H1 (cell line): ENCODE results near the gene KIAA0930. TPM values are rescaled to one million over a fixed set of nuclear protein-coding genes. Genes with fewer than 3 reads are reported as not detected.

Experiments
- CTCF ChIA-PET: fragments of 300-600 bp; sonication (Branson Sonifier 250); formaldehyde crosslinking; loops from one replicate; lab custom pipeline; 2021; ENCODE audit not compliant: partially characterized antibody; lab: Charles Lee
- POLR2A ChIA-PET: fragments of 300-600 bp; sonication (Branson Sonifier 250); formaldehyde crosslinking; loops from one replicate; lab custom pipeline; 2021; ENCODE audit warnings: inconsistent platforms; ENCODE audit not compliant: partially characterized antibody; lab: Charles Lee
- DNase-seq, 2 experiments: peaks; one replicate each; pipeline versions ENCODE4 v3.0.0 to v3.0.0-alpha.2; 2010 to 2022; ENCODE audit warnings: low spot score in 2 of 2, low read depth in 1 of 2, mixed read lengths in 1 of 2
- FAIRE-seq: peaks from 2 replicates; lab custom pipeline; 2011; peaks lifted over from hg19 to GRCh38; lab: Jason Lieb, UNC
- H2AFZ ChIP-seq: 2 replicates; pipeline ENCODE4 v1.8.1; 2012; ENCODE audit warnings: low read length, inconsistent platforms
- H2AK5ac ChIP-seq: 2 replicates; pipeline ENCODE4 v1.6.1; 2013; ENCODE audit warnings: low read depth, low read length
- H2BK120ac ChIP-seq: replicated peaks from 2 replicates; pipeline ENCODE3; 2013; ENCODE audit warnings: low read depth, low read length, inconsistent platforms
- H2BK12ac ChIP-seq: 2 replicates; pipeline ENCODE4 v1.6.1; 2013; ENCODE audit warnings: low read depth, low read length
- H2BK15ac ChIP-seq: 2 replicates; pipeline ENCODE4 v1.6.1; 2013; ENCODE audit warnings: low read length
- H2BK20ac ChIP-seq: 2 replicates; pipeline ENCODE4 v1.6.1; 2013; ENCODE audit warnings: low read length
- H2BK5ac ChIP-seq: 2 replicates; pipeline ENCODE4 v1.6.1; 2013; ENCODE audit warnings: low read depth, low read length
- H3K14ac ChIP-seq: 2 replicates; pipeline ENCODE4 v1.6.1; 2013; ENCODE audit warnings: inconsistent platforms; ENCODE audit not compliant: insufficient read length
- H3K18ac ChIP-seq: 2 replicates; pipeline ENCODE4 v1.6.1; 2013; ENCODE audit warnings: low read length; ENCODE audit errors: extremely low read depth
- H3K23ac ChIP-seq: 2 replicates; pipeline ENCODE4 v1.6.1; 2013; ENCODE audit warnings: inconsistent platforms; ENCODE audit not compliant: insufficient read length
- H3K23me2 ChIP-seq: 2 replicates; pipeline ENCODE4 v1.6.1; 2013; ENCODE audit warnings: low read depth, low read length
- H3K27ac ChIP-seq: 2 replicates; pipeline ENCODE4 v1.6.1; 2011; ENCODE audit warnings: low read depth, low read length, inconsistent platforms
- H3K27me3 ChIP-seq, 4 experiments: replicated peaks in 1 of 4; 1 replicate in 1 of 4; 2 replicates in 3 of 4; pipeline versions ENCODE4 v1.6.1 to v1.8.1; 2011 to 2013; ENCODE audit warnings: low read length in 3 of 4, mild to moderate bottlenecking in 3 of 4, inconsistent platforms in 2 of 4, mixed read lengths in 2 of 4, moderate library complexity in 1 of 4; ENCODE audit not compliant: control insufficient read depth in 3 of 4, insufficient read depth in 3 of 4; ENCODE audit errors: extremely low read depth in 1 of 4
- H3K36me3 ChIP-seq, 4 experiments: 2 replicates each; pipeline versions ENCODE4 v1.6.1 to v1.8.1; 2011 to 2013; ENCODE audit warnings: mild to moderate bottlenecking in 4 of 4, low read length in 3 of 4, moderate library complexity in 2 of 4, control low read depth in 1 of 4, inconsistent platforms in 1 of 4; ENCODE audit not compliant: insufficient read depth in 4 of 4, control insufficient read depth in 2 of 4
- H3K4ac ChIP-seq: replicated peaks from 2 replicates; pipeline ENCODE3; 2013; ENCODE audit warnings: low read length, low read depth, mixed read lengths, inconsistent platforms; ENCODE audit not compliant: insufficient read length
- H3K4me1 ChIP-seq, 4 experiments: replicated peaks in 1 of 4; 1 replicate in 1 of 4; 2 replicates in 3 of 4; pipeline versions ENCODE4 v1.6.1 to v1.8.1; 2011 to 2013; ENCODE audit warnings: low read length in 3 of 4, inconsistent platforms in 2 of 4, mixed read lengths in 1 of 4; ENCODE audit not compliant: insufficient read depth in 4 of 4, control insufficient read depth in 3 of 4
- H3K4me2 ChIP-seq, 2 experiments: 2 replicates each; pipeline versions ENCODE4 v1.6.1 to v1.8.1; 2011 to 2013; ENCODE audit warnings: low read depth in 2 of 2, low read length in 2 of 2, control low read depth in 1 of 2, inconsistent platforms in 1 of 2, mild to moderate bottlenecking in 1 of 2; ENCODE audit not compliant: insufficient read depth in 1 of 2
- H3K4me3 ChIP-seq, 4 experiments: fragments of 200-600, 300-600 bp in 1 of 4; sonication (generic), shearing (Covaris generic), sonication (Bioruptor Twin) in 1 of 4; 2 replicates each; pipeline versions ENCODE4 v1.5.1 to v1.8.1; 2011 to 2016; ENCODE audit warnings: low read length in 4 of 4, low read depth in 3 of 4, control low read depth in 2 of 4, inconsistent platforms in 2 of 4, mild to moderate bottlenecking in 2 of 4, mixed read lengths in 1 of 4, moderate library complexity in 1 of 4; ENCODE audit not compliant: insufficient read depth in 2 of 4; ENCODE audit errors: extremely low read depth in 1 of 4
- H3K56ac ChIP-seq: replicated peaks from 2 replicates; pipeline ENCODE3; 2013; ENCODE audit warnings: low read depth, mild to moderate bottlenecking, mixed read lengths, low read length, inconsistent platforms; ENCODE audit not compliant: insufficient read length
- H3K79me1 ChIP-seq: 2 replicates; pipeline ENCODE4 v1.6.1; 2013; ENCODE audit warnings: low read depth, low read length, control low read depth
- H3K79me2 ChIP-seq, 2 experiments: 2 replicates each; pipeline versions ENCODE4 v1.6.1 to v1.8.1; 2012 to 2013; ENCODE audit warnings: low read length in 2 of 2, mild to moderate bottlenecking in 2 of 2, inconsistent platforms in 1 of 2; ENCODE audit not compliant: insufficient read depth in 2 of 2, control insufficient read depth in 1 of 2
- H3K9ac ChIP-seq, 4 experiments: replicated peaks in 1 of 4; 1 replicate in 1 of 4; 2 replicates in 3 of 4; pipeline versions ENCODE4 v1.6.1 to v1.8.1; 2011 to 2013; ENCODE audit warnings: low read depth in 3 of 4, low read length in 3 of 4, control low read depth in 2 of 4, mild to moderate bottlenecking in 2 of 4, moderate library complexity in 2 of 4, inconsistent platforms in 1 of 4; ENCODE audit errors: extremely low read depth in 1 of 4
- H3K9me3 ChIP-seq, 2 experiments: 2 replicates each; pipeline versions ENCODE4 v1.6.1 to v1.8.1; 2012 to 2013; ENCODE audit warnings: mild to moderate bottlenecking in 2 of 2, moderate library complexity in 2 of 2, control low read depth in 1 of 2, inconsistent platforms in 1 of 2, low read depth in 1 of 2, low read length in 1 of 2, mixed read lengths in 1 of 2; ENCODE audit not compliant: insufficient read depth in 2 of 2
- H4K20me1 ChIP-seq, 2 experiments: replicated peaks in 1 of 2; 2 replicates each; pipeline versions ENCODE3 to v1.8.1; 2011 to 2013; ENCODE audit warnings: inconsistent platforms in 2 of 2, low read length in 2 of 2, mild to moderate bottlenecking in 1 of 2; ENCODE audit not compliant: insufficient read depth in 2 of 2, control insufficient read depth in 1 of 2
- H4K5ac ChIP-seq: 2 replicates; pipeline ENCODE4 v1.6.1; 2013; ENCODE audit warnings: low read length, low read depth, mixed read lengths, inconsistent platforms; ENCODE audit not compliant: insufficient read length
- H4K8ac ChIP-seq: 2 replicates; pipeline ENCODE4 v1.8.0; 2013; ENCODE audit warnings: mild to moderate bottlenecking, moderate library complexity, low read length, inconsistent platforms; ENCODE audit not compliant: insufficient read depth; ENCODE audit errors: extremely low read depth
- H4K91ac ChIP-seq: replicated peaks from 2 replicates; pipeline ENCODE3; 2013; ENCODE audit warnings: low read length, mixed read lengths, inconsistent platforms; ENCODE audit not compliant: insufficient read length
- CTBP2 ChIP-seq: IDR thresholded peaks from 2 replicates; pipeline ENCODE4 v1.7.0; 2011; ENCODE audit warnings: borderline replicate concordance, mild to moderate bottlenecking, moderate library complexity, mixed read lengths, low read length; ENCODE audit not compliant: insufficient read depth, insufficient read length
- NRF1 ChIP-seq: IDR thresholded peaks from 2 replicates; pipeline ENCODE4 v1.6.1; 2011; ENCODE audit warnings: mild to moderate bottlenecking, low read depth, low read length, improper control_type of control experiment
- SP2 ChIP-seq: IDR thresholded peaks from 2 replicates; pipeline ENCODE4 v1.6.1; 2012; ENCODE audit warnings: mild to moderate bottlenecking, low read length, inconsistent platforms
- YY1 ChIP-seq: IDR thresholded peaks from 2 replicates; pipeline ENCODE4 v1.6.1; 2011; ENCODE audit warnings: low read depth, mild to moderate bottlenecking, low read length
- WGBS, 2 experiments: shearing (Covaris generic) in 1 of 2; methylation state at CpG; one replicate each; pipeline versions ENCODE4 v1.1.6 to v1.1.7; 2013 to 2015; ENCODE audit warnings: low lambda C conversion rate in 2 of 2, mixed read lengths in 2 of 2, inconsistent platforms in 1 of 2, low coverage in 1 of 2, missing lambda C conversion rate in 1 of 2; ENCODE audit not compliant: insufficient replicate concordance in 2 of 2, insufficient coverage in 1 of 2, insufficient read length in 1 of 2; ENCODE audit errors: extremely low coverage in 1 of 2, missing lambda C conversion rate in 1 of 2; 5-methylcytosine and 5-hydroxymethylcytosine counted together
- polyA plus RNA-seq, 7 experiments: library from polyadenylated mRNA; depleted of rRNA in 3 of 7; stranded (reverse) in 5 of 7; unstranded in 2 of 7; fragments of >200 nt in 5 of 7; fragments of 200-250 nt in 2 of 7; gene quantifications; 1 replicate in 5 of 7; 2 replicates in 1 of 7; 4 replicates in 1 of 7; pipeline versions ENCODE4 v1.2.1 to v1.2.3, GENCODE V29; 2011 to 2013; ENCODE audit warnings: missing spikeins in 2 of 7, mixed read lengths in 2 of 7
- total RNA-seq: library from RNA; stranded (reverse); fragmentation: NEBNext Ultra II Directional; extraction: Animal tissue kit (Norgen Biotek cat#: 25700); gene quantifications from 2 replicates; pipeline ENCODE4 v1.2.1, GENCODE V29; 2021

KIAA0930 gene
- total and polyA plus RNA-seq, 2 of the 8 experiments (the other 6 are each of a cell fraction or from before 2014, with no cell fraction given) = 61.9 to 66.1 TPM

DNA sequence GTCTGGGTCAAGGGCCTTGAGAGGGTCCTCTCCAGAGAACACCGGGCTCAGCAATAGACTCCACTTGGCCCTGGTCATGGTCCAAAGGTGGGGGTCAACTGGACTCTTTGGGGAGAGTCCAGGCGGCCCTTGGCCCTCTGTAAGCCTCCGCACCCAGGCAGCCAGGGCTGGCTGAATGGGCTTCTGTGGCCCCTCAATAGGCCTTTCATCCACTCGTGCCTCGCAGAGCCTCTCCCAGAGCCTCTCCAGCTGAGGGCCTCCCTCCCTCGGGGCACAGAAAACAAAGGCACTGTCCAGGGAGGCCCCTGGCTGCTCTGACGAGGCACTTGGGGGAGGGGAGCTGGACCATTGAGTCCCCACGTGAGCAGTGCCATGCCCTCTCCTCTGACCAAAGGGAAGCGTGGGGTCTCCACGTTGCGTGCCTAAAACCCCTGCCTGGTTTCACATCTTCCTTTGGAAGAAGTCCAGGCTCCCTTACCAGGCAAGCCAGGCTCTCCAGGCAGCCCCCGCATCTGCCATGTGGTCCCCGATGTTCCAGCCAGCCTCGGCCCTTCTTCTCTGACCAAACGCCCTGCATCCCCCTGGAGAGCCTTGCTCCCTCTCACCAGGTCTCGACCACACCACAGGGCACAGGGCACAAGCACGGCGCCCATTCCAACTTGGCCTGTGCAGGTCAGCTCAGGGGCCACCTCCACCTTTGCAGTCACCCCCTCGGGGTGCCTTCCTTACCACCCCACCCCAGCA is 15.5 kb downstream of the KIAA0930 start:
- Histone ChIP-seq H3K56ac (no peak overlapping the region), H4K5ac (no peak overlapping the region), H2BK5ac (no peak overlapping the region; the same call in 1 of the 2 replicates), H3K27ac (no peak overlapping the region), H3K18ac (peak overlapping the region; percentile 44; the same call in 1 of the 2 replicates), H3K4me2 (no peak overlapping the region), H3K4me3 (no peak overlapping the region), H3K79me1 (peaks cover 2% of the 10 kb centered on the region; the same call in 1 of the 2 replicates), H3K4me1 (peaks cover 0 to 20% (median 13%) of the 10 kb centered on the region in 4 experiments; a peak in 6 of 7 replicates), H3K27me3 (no peaks in the 10 kb centered on the region), H2AK5ac (no peak overlapping the region), H3K79me2 (peaks cover 0 to 9% of the 10 kb centered on the region in 2 experiments; a peak in 2 of 4 replicates), H4K8ac (peak overlapping the region; percentile 57; the same call in 1 of the 2 replicates), H3K9me3 (no peaks in the 10 kb centered on the region), H2BK120ac (peak overlapping the region; percentile 38), H2AFZ (no peak overlapping the region), H4K20me1 (peaks cover 2 to 20% of the 10 kb centered on the region in 2 experiments), H3K14ac (no peak overlapping the region), H2BK20ac (no peak overlapping the region), H3K4ac (no peak overlapping the region), H2BK15ac (no peak overlapping the region), H3K36me3 (no peaks in the 10 kb centered on the region), H4K91ac (peak overlapping the region; percentile 73), H3K23ac (no peak overlapping the region), H3K23me2 (no peaks in the 10 kb centered on the region), H3K9ac (no peak overlapping the region), H2BK12ac (peak overlapping the region; percentile 68; the same call in 1 of the 2 replicates)
- DNase-seq (no peak), FAIRE-seq (no peak)
- WGBS, 2 experiments = 78% methylated on average over 19 of the region's 19 CpGs; no CpG with 5 or more reads in 1 of the 2 experiments
- CTCF ChIA-PET = interaction anchor here (1.5 to 1.6 kb wide), 2 partner anchors 8 to 39 kb away, joined by 3 to 4 read pairs; no protein-coding TSS in a partner anchor
- POLR2A ChIA-PET = interaction anchor here (0.5 to 1.6 kb wide), 4 partner anchors 10 to 424 kb away, joined by 3 to 10 read pairs (median 3); no protein-coding TSS in a partner anchor
- TF ChIP-seq NRF1 = no peak
- no peak for TF ChIP-seq SP2
- TF ChIP-seq YY1 = no peak
- TF ChIP-seq CTBP2 = no peak
